ENCODE data around the gene PLCB3. TPM values are rescaled to one million over a fixed set of nuclear protein-coding genes. Genes with fewer than 3 reads are reported as not detected.

Gene PLCB3
- total RNA-seq: 10.9 TPM
- long read RNA-seq, full-length matches to known transcripts: 4 of 9 reads
- long read RNA-seq, partial matches to known transcripts: 5 of 9 reads
- long read RNA-seq, other reads (novel, unspliced or antisense): 0 of 9 reads

DNA sequence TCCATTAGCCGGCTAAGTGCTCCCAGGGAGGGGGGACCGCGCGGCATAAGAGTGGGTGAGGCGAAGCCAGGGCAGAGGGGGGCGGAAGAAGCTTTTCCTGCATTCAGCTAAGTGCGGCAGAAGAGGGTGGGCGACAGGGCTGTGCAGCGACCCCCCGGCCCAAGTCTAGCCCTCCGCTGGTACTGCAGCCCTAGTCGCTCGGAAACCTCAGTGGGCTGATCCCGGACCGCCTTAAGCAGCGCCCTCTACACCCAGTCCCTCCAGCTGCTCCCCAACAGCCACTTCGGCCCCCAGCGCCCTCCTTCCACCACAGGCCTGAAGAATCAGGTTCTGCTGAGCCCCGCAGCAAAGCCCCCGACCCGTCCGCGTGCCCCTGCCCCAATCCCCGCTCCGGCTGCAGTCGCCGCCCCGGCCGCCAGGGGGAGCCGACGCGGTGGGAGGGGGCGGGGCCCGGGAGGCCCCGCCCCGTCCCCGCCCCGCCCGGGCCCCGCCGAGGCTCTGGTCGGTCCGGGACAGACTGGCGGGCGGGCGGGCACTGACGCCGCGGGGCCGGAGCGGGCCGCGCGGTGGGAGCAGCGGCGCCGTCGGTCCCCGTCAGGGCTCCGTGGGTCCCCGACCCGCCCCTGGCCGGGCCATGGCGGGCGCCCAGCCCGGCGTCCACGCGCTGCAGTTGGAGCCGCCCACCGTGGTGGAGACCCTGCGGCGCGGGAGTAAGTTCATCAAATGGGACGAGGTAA is at the start of gene PLCB3:
TSS of gene PLCB3 (plus strand) at position 515 of the 737 bp plus-strand sequence. CDS start at position 635, 120 bp downstream.
- DNase-seq (ENCODE audit: missing footprints) (peak; percentile 86), ATAC-seq (peak; percentile 63)
- intact Hi-C loops (cut with DNase I): loop anchor here (5.0 kb wide), 1 partner anchor 51 kb away; the partner anchor contains the start of gene CATSPERZ

DNA sequence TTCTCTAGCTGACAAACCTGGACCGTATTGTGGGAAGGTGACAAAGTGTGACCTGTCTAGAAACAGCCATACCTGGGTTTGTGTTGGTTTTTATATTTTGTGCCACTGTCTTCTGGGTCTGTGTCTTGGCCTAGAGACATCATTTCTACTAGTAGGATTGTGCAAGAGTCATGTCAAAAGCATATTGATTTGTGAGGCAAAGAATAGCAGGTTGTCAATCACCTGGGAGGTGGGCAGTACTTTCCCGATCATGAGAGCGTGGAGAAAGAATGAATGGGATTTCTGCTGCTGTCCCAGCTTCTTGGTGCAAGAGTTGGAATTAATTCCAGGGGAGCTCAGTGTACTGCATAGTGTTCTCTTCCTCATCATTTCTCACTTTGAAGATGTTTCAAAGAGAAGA is 49.8 kb upstream of the PLCB3 start:
- DNase-seq (ENCODE audit: missing footprints) (no peak), ATAC-seq (no peak)
- intact Hi-C loops (cut with DNase I): loop anchor here (5.0 kb wide), 1 partner anchor 86 kb away; the partner anchor contains the start of gene GPR137

DNA sequence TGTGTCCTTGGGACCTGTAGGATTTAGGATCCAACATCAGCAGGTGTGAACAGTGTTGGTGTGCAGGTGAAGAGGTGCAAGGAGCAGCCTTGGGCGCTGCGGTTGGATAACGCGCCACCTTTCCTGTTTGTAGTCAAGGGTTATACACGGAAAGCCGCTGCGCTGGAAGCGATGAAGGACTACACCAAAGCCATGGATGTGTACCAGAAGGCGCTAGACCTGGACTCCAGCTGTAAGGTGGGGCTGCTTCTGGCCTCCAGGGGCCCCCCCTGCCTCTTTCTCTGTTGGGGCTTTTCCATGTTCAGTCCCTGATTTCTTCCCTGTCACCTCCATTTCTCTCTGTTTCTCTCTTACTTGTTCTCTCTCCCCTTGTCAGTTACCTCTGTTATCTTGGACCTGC is 48.3 kb upstream of the PLCB3 start:
- intact Hi-C loops (cut with DNase I): loop anchor here (5.0 kb wide), 1 partner anchor 84 kb away; the partner anchor contains the start of gene GPR137
- no peak for ATAC-seq

DNA sequence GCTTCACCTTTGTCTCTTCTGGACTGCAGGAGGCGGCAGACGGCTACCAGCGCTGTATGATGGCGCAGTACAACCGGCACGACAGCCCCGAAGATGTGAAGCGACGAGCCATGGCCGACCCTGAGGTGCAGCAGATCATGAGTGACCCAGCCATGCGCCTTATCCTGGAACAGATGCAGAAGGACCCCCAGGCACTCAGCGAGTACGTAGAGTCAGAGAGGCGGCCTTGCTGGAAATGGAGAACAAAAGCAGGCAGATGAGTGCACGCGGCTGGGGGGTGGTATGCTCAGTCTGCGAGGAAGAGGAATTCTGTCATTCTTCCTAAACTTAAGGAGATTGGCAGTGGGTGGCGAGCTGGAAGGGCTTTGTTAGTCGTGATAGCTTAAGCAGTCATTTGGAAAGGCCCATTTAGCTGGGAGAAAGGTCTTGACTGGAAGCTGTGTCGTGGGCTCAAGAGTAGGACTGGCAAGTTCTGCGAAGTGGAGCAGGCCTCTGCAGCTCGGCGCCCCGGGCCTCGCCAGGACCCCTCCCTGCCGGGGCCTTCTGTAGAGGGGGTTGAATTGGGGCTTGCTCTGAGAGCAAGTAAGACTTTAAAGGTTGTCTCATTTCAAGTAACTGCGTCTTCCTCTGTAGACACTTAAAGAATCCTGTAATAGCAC is 47.8 kb upstream of the PLCB3 start:
- ATAC-seq (no peak), DNase-seq (ENCODE audit: missing footprints) (peak; percentile 37)
- intact Hi-C loops (cut with DNase I): loop anchor here (1.0 to 5.0 kb wide), 2 partner anchors 84 to 101 kb away; partner anchors contain the start of gene GPR137

More for the DNA sequence above, 48.3 kb upstream of the PLCB3 start:
- peak; percentile 46 for DNase-seq (ENCODE audit: missing footprints)

DNA sequence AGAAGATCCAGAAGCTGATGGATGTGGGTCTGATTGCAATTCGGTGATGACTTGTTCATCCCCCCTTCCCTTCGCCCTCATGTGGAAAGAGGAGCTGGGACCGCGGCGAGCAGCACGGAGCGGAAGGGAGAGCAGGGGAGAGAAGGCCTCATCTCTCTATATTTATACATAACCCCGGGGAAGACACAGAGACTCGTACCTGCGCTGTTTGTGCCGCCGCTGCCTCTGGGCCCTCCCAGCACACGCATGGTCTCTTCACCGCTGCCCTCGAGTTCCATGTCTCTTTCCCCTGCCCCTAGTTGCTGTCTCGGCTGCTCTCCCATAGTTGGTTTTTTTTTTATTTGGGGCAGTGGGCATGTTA is 47.3 kb upstream of the PLCB3 start:
- DNase-seq (ENCODE audit: missing footprints) (no peak), ATAC-seq (no peak)
- intact Hi-C loops (cut with DNase I): loop anchor here (1.0 to 5.0 kb wide), 2 partner anchors 83 to 100 kb away; partner anchors contain the start of gene GPR137

DNA sequence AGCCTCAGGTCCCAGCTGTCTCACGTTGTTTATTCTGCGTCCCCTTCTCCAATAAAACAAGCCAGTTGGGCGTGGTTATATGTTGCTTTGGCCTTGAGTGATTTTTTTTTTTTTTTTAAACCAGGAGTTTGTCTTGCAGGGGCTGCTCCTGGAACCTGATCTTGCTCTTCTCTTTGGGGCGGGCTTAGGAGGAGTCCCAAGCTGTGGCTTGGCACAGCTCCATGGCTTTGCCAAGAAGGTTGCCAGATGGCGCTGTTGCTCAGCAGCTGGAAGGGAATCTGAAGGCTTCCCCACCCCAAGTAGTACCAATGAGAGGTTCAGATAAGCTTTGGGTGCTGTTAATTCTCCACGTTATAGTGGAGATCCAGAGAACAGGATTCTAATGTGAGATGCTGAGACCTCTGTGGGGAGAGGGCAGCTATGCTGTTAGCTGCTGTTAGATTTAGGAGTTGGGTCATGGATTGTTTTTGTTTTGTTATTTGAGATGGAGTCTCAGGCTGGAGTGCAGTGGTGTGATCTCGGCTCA is 46.8 kb upstream of the PLCB3 start:
- ATAC-seq (peak; percentile 47), DNase-seq (ENCODE audit: missing footprints) (peak; percentile 92)
- intact Hi-C loops (cut with DNase I): loop anchor here (1.0 to 5.0 kb wide), 2 partner anchors 83 to 100 kb away; partner anchors contain the start of gene GPR137

DNA sequence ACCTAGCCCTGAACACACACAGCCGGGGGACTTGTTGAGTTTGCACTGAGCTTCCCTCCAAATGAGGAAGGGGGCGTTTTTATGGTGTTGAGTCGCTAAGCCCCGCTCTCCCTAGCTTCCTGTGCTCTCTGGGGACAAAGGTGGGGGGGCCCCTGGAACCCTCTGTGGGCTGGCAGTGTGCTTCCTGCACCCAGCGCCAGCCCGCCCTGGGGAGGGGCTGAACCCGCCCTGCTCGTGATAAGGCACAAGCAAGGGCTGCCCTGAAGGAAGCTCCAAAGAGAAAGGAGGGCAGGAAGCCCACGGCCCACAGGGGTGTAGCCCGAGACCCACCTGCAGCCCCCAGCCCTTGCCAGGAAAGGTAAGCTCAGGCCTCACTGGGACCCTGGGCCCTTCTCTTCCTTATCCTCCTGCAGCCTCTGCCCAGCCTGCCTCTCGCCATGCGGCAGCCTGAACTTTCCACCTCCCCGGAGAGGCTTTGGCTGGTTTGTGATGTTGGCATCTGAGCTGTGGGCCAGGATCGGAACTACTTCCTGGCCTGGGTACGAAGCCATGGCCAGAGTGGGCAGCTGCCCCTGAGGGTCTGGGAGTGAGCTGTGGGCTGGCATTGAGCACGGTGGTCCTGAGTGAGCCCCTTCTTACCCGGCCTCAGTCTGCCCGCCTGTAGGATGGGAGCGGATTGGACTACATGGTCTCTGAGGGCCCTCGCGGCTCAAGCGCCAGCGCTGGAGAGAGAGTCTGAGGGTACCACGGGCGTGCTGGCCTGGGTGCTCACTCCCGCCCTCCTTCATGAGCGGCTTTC is 44.7 kb upstream of the PLCB3 start, which contains the start of gene FERMT3:
TSS of gene FERMT3 (plus strand) at position 265 of the 799 bp plus-strand sequence. CDS start 644 bp downstream, outside the sequence.
- ATAC-seq: peak; percentile 45
- DNase-seq (ENCODE audit: missing footprints): peak; percentile 88
- intact Hi-C loops (cut with DNase I): no loop called here

DNA sequence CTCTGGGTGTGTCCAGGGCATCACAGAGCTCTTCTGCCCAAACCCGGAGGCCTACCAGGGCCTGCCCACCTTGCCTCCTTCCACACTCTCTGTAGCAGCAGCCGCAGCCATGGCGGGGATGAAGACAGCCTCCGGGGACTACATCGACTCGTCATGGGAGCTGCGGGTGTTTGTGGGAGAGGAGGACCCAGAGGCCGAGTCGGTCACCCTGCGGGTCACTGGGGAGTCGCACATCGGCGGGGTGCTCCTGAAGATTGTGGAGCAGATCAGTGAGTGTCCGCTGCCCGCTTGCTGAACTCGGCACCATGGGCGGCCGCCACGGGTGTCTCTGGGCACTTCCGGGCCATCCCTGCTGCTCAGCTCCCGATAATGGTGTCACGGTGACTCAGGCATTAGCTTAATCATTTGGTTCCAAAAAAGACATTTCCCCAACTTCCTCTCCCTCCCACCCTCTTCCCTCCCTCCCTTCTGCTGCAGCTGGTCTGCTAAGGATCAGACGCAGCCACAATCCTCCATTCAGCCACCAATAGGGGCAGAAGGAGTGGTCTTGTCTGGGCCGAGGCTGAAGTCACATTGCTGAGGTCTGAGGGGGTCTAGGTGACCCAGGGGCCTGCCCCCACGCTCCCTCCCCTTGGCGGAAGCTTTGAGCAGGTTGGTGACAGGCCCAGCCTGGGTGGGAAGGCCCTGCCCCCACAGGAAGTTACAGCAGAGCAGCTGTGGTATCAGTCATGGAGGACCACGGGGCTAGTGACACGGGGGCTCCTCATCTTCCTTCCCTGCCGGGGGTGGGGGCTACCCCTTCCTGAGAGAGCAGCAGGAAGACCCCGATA is 43.9 kb upstream of the PLCB3 start:
- ATAC-seq (peak; percentile 69), DNase-seq (ENCODE audit: missing footprints) (peak; percentile 89)
- intact Hi-C loops (cut with DNase I): no loop called here

DNA sequence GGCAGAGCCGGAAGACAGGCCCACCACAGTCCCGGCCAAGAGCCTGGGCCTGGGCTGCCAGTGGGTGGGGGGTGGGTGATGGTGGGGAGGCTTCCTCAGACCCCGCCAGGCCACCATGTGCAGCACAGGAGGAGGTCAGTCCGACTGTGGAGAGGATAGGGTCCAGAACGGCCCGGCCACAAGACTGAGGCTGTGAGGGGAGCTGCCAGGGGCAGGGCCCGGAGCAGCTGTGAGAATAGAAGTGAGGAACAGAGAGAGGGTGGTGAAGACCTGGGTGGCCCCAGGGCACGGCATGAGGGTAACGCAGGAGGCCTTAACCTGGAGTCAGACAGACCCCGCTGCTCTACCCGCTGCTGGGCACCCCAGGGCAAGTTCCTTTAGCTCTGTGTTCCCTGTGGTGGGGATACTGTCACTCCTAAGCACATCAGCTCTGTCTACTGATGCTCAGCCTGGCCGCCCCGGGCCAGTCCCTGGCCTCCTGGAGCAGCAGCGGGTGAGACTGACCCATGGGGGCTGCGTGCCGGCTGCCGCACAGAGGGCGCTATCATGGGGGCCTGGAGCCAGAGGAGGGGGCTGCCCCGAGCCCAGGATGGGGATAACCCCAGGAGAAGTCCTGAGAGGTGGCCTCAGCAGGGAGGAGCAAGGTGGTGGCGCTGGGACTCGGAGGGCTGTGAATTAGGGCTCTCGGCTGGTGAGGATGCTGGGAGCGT is 43.1 kb upstream of the PLCB3 start:
- DNase-seq (ENCODE audit: missing footprints) (peak; percentile 64), ATAC-seq (no peak)
- intact Hi-C loops (cut with DNase I): no loop called here

DNA sequence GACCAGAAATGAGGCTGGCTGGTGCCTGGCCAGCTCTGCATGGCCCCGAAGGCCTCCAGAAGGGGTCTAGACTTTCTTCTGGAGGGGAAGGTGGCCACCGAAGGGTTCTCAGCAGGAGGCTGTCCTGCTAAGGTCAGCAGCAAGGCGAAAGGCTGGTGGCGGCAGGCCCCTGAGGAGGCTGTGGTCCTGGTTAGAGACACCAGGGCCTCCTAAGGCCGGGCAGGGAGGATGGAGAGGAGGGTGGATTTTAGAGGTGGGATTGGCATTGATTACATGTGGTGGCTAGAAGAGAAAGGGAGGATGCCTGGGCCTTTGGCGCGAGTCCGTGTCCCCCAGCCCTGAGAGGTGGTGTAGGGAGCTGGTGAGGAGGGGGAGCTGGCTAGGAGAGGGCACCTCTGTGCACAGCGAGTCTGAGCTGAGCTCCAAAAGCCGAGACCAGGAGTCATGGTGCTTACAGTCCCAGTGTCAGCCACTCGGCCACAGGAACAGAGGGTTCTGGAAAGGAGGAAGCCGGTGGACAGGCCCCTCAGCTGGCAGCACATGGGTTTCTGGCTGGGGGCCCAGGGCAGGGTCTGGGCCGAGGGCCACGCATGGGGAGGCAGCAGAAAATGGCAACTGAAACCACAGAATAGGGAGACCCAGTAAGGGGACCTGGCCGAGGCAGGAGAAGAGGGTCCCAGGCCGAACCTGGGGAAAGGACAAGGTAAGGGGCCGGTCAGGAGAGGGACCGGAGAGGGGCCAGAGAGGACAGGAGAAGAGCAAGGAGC is 42.4 kb upstream of the PLCB3 start:
- ATAC-seq: no peak
- DNase-seq (ENCODE audit: missing footprints): peak; percentile 61
- intact Hi-C loops (cut with DNase I): no loop called here

DNA sequence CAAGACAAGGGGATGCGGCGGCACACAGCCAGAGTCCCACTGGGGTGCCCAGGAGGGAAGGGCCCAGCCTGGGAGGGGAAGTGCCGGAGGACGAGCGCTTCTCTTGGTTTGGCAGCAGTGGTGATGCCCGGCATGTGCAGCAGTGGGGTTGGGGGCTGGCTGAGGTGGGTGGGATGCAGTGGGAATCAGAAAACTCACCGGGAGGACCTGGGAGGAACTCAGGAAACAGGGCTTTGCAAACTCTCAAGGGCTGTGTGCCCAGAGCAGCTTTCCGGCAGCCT is 41.8 kb upstream of the PLCB3 start:
- ATAC-seq (no peak), DNase-seq (ENCODE audit: missing footprints) (no peak)
- intact Hi-C loops (cut with DNase I): no loop called here

DNA sequence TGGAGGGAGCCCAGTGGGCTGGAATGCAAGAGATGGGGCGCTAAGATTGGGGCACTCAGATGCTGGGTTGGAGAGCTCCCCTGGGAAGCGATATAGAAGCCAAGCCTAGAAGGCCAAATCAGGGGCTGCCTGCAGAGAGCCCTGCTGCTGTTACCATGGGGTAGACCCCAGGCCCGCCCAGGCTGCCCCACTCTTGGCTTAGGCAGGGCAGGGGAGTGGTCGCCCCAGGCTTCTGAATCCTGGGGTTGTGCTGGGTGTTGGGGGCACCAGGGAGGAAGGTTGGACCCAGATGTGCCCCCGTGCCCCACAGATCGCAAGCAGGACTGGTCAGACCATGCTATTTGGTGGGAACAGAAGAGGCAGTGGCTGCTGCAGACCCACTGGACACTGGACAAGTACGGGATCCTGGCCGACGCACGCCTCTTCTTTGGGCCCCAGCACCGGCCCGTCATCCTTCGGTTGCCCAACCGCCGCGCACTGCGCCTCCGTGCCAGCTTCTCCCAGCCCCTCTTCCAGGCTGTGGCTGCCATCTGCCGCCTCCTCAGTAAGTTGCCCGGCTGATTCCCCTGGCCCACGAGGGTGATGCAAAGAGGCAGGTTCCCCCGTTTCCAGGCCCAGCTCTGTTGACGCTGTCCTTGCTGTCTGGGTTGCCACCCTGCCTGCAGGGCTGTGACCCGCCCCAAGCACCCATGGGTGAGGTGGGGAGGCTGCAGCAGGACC is 40.9 kb upstream of the PLCB3 start:
- intact Hi-C loops (cut with DNase I): no loop called here
- ATAC-seq: no peak
- peak; percentile 58 for DNase-seq (ENCODE audit: missing footprints)

DNA sequence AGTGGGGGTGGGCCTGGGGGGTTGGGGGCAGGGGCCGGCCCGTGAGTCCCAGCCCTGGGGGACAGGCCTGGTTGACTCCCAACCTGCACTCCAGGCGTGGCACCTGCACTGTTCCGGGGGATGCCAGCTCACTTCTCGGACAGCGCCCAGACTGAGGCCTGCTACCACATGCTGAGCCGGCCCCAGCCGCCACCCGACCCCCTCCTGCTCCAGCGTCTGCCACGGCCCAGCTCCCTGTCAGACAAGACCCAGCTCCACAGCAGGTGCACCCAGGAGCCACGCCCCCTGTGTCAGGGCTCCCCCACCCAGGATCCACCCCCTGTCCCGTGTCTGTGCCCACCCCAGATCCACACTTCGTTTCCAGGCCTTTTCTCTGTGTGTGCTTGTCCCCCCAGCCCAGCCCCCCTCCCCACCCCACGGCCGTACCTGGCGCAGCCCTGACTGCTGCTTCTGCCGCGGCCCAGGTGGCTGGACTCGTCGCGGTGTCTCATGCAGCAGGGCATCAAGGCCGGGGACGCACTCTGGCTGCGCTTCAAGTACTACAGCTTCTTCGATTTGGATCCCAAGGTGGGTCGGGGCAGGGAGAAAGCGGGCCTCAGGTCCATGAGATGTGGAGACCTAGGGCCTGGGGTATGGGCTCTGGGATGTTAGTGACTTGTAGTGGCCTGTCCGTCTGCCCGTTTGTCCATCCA is 40.0 kb upstream of the PLCB3 start:
- intact Hi-C loops (cut with DNase I): no loop called here
- DNase-seq (ENCODE audit: missing footprints) (peak; percentile 62), ATAC-seq (no peak)

DNA sequence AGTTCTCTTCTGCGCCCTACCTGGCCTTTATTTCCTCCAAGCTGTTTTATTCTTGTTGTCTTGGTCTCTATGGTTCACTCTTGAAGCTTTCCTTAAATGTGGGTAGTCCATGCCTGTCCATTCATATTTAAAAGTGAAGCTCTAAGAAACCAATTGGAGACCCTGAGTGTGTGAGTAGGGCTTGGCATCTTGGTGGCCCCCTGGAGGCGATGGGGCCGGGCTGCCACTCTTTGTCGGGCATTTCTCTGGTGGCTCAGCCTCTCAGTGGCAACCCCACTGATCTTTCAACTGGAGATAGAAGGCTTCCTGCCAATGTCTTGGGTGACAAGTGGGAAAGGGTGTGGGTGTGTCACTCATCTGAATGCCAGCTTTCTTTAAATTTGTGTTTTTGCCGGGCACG is 34.5 kb upstream of the PLCB3 start:
- no peak for DNase-seq (ENCODE audit: missing footprints)
- intact Hi-C loops (cut with DNase I): no loop called here
- no peak for ATAC-seq

DNA sequence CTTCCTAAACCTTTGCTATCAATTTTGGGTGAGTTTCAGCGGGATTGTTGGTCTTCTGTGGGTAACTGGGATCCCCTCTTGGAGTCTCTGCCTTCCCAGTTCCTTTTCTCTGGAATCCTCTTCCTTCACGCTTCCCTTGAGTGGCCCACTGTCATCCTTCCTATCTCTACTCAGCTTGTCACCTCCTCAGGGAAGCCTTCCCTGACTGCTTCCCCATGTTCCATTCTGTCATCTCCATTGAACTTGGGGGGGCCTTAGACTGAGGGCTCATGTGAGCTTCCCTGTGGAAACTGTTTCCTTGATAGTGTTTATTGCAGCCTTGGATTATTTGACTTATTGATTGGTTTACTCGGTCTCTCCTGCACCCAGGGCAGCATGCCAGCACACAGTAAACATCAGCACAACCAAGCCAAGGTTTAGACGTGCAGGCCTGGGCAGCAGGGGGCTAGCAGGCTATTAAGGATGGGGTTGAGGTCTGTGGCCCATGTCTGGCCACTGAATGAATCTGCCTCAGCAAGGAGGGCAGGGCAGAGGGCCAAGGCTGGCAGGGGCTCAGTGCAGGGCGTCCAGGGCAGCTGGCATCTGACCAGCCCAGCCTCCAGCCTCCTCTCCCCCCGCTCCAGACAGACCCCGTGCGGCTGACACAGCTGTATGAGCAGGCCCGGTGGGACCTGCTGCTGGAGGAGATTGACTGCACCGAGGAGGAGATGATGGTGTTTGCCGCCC is 32.5 kb upstream of the PLCB3 start:
- intact Hi-C loops (cut with DNase I): no loop called here

More for the DNA sequence above, 32.5 kb upstream of the PLCB3 start:
- ATAC-seq (peak; percentile 4), DNase-seq (ENCODE audit: missing footprints) (peak; percentile 15)

Data from Right ventricle myocardium inferior (tissue), 1 donor.